ENCODE measurements around the gene TNK1.

DNA sequence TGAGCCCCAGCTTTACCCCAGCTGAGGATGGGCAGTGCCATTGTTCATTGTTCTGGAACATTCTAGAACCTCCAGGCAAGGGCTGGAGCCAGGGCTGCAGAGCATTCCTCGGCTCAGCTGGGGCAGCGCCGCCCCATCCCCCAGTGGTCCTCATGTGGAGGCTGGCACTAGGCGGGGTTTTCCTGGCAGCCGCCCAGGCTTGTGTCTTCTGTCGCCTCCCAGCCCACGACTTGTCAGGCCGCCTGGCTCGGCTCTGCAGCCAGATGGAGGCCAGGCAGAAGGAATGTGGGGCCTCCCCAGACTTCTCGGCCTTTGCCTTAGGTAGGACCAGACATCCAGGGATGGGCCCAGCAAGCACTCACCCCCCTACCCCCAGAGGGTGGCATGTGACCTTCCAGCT lies 25.8 kb upstream of the TNK1 start, which contains the start of gene TMEM95:
- TF ChIP-seq POLR2AphosphoS5 (IDR thresholded peaks at IDR 0.05; ENCODE audit: low read depth, low read length) = no peak
- no peak for TF ChIP-seq POLR2A (IDR thresholded peaks at IDR 0.05; ENCODE audit: low read depth, low read length)
- TF ChIP-seq SPI1 (IDR thresholded peaks at IDR 0.05; ENCODE audit: low read depth, low read length) = no peak
- TF ChIP-seq TAF1 (IDR thresholded peaks at IDR 0.05; ENCODE audit: low read depth, low read length) = no peak

All from GM12891 (cell line).